ENCODE results near the gene FAM89B. TPM values are rescaled to one million over a fixed set of nuclear protein-coding genes. Genes with fewer than 3 reads are reported as not detected.

Gene FAM89B
- total RNA-seq, 1 donor from 2014 or later = 47.5 TPM

- TF ChIP-seq CTCF (IDR thresholded peaks at IDR 0.05; ENCODE audit: insufficient read depth, low read depth, low read length) (no peak), EZH2 (IDR thresholded peaks at IDR 0.05; ENCODE audit: insufficient read depth, low read length) (no peak)
- Histone ChIP-seq H3K4me3 (ENCODE audit: insufficient read depth, low read depth, low read length) (peak overlapping the region; percentile 80), H3K4me1 (ENCODE audit: insufficient read depth, low read length) (peaks cover 27% of the 10 kb centered on the region), H4K20me1 (ENCODE audit: insufficient read depth, low read length) (peaks cover 44% of the 10 kb centered on the region), H3K27me3 (ENCODE audit: insufficient read depth, low read length) (no peaks in the 10 kb centered on the region), H2AFZ (ENCODE audit: low read depth, low read length) (no peak overlapping the region), H3K36me3 (ENCODE audit: insufficient read depth, low read length) (peaks cover 18% of the 10 kb centered on the region), H3K4me2 (ENCODE audit: low read length) (peak overlapping the region; percentile 100), H3K27ac (ENCODE audit: low read depth, low read length) (peak overlapping the region; percentile 18), H3K9ac (ENCODE audit: low read length) (peak overlapping the region; percentile 88), H3K79me2 (ENCODE audit: insufficient read depth, low read length) (peaks cover 84% of the 10 kb centered on the region), H3K9me3 (ENCODE audit: insufficient read depth, low read depth, low read length) (no peaks in the 10 kb centered on the region)
- Mint-ChIP-seq H3K27me3 (ENCODE audit: low read depth, unreplicated experiment) (no peaks in the 10 kb centered on the region), H3K36me3 (ENCODE audit: low read depth, unreplicated experiment) (peaks cover 11% of the 10 kb centered on the region), H3K4me1 (ENCODE audit: low read depth, unreplicated experiment) (peaks cover 20% of the 10 kb centered on the region), H3K9me3 (ENCODE audit: unreplicated experiment) (no peaks in the 10 kb centered on the region), H3K4me3 (ENCODE audit: unreplicated experiment) (peak overlapping the region; percentile 99), H3K27ac (ENCODE audit: unreplicated experiment) (peak overlapping the region; percentile 89)
- FAIRE-seq (no peak), DNase-seq (ENCODE audit: low read depth) (no peak)
Measured at GRCh38 chr11:65616575-65617001, 44.2 kb downstream of the FAM89B start.

GRCh38 chr11:65617136-65617850, 45.0 kb downstream of the FAM89B start:
- H3K36me3 Mint-ChIP-seq (ENCODE audit: low read depth, unreplicated experiment) = peaks cover 13% of the 10 kb centered on the region
- H3K4me1 ChIP-seq (ENCODE audit: insufficient read depth, low read length) = peaks cover 20% of the 10 kb centered on the region
- peak overlapping the region; percentile 100 for H3K4me2 ChIP-seq (ENCODE audit: low read length)
- H3K9me3 Mint-ChIP-seq (ENCODE audit: unreplicated experiment) = no peaks in the 10 kb centered on the region
- peaks cover 14% of the 10 kb centered on the region for H3K4me1 Mint-ChIP-seq (ENCODE audit: low read depth, unreplicated experiment)
- DNase-seq (ENCODE audit: low read depth) = no peak
- no peaks in the 10 kb centered on the region for H3K27me3 Mint-ChIP-seq (ENCODE audit: low read depth, unreplicated experiment)
- H3K79me2 ChIP-seq (ENCODE audit: insufficient read depth, low read length) = peaks cover 80% of the 10 kb centered on the region
- peaks cover 41% of the 10 kb centered on the region for H4K20me1 ChIP-seq (ENCODE audit: insufficient read depth, low read length)
- H3K27ac ChIP-seq (ENCODE audit: low read depth, low read length) = no peak overlapping the region
- H3K4me3 Mint-ChIP-seq (ENCODE audit: unreplicated experiment) = peak overlapping the region; percentile 99
- no peak for FAIRE-seq
- no peak for TF ChIP-seq EZH2 (IDR thresholded peaks at IDR 0.05; ENCODE audit: insufficient read depth, low read length)
- no peak for TF ChIP-seq CTCF (IDR thresholded peaks at IDR 0.05; ENCODE audit: insufficient read depth, low read depth, low read length)
- no peak overlapping the region for H3K27ac Mint-ChIP-seq (ENCODE audit: unreplicated experiment)
- H3K36me3 ChIP-seq (ENCODE audit: insufficient read depth, low read length) = peaks cover 18% of the 10 kb centered on the region
- H3K9me3 ChIP-seq (ENCODE audit: insufficient read depth, low read depth, low read length) = no peaks in the 10 kb centered on the region
- H3K9ac ChIP-seq (ENCODE audit: low read length) = peak overlapping the region; percentile 88
- H3K4me3 ChIP-seq (ENCODE audit: insufficient read depth, low read depth, low read length) = peak overlapping the region; percentile 80
- no peak overlapping the region for H2AFZ ChIP-seq (ENCODE audit: low read depth, low read length)
- no peaks in the 10 kb centered on the region for H3K27me3 ChIP-seq (ENCODE audit: insufficient read depth, low read length)

All from astrocyte (in vitro differentiated cells and primary cell).